BJ (cell line): ENCODE measurements around the gene TOGARAM2. TPM values are rescaled to one million over a fixed set of nuclear protein-coding genes. Genes with fewer than 3 reads are reported as not detected.

Experiments
- CTCF ChIA-PET: fragments of 350-600 bp; formaldehyde crosslinking; extraction: SDS; loops from one replicate; lab custom pipeline; 2021; ENCODE audit warnings: antibody characterized with exemption, inconsistent platforms; lab: Yijun Ruan, JAX
- POLR2A ChIA-PET: fragments of 300-600 bp; sonication (Branson Sonifier 250); formaldehyde crosslinking; extraction: SDS; loops from one replicate; lab custom pipeline; 2021; ENCODE audit warnings: antibody characterized with exemption; lab: Charles Lee
- DNase-seq: peaks from one replicate; pipeline ENCODE4 v3.0.0-alpha.2; 2011; ENCODE audit warnings: low read depth
- H3K27me3 ChIP-seq: 2 replicates; pipeline ENCODE4 v1.6.0; 2011; ENCODE audit warnings: low read length; ENCODE audit not compliant: control insufficient read depth, insufficient read depth
- H3K36me3 ChIP-seq: 2 replicates; pipeline ENCODE4 v1.5.1; 2011; ENCODE audit warnings: low read length; ENCODE audit not compliant: control insufficient read depth, insufficient read depth
- H3K4me3 ChIP-seq: 2 replicates; pipeline ENCODE4 v1.5.1; 2011; ENCODE audit warnings: low read depth, mild to moderate bottlenecking, control low read depth, low read length
- CTCF ChIP-seq: IDR thresholded peaks from 2 replicates; pipeline ENCODE4 v1.5.1; 2011; ENCODE audit warnings: low read depth, mild to moderate bottlenecking, control low read depth, inconsistent platforms, low read length, moderate library complexity; ENCODE audit not compliant: insufficient read depth
- polyA plus RNA-seq: library from polyadenylated mRNA; depleted of rRNA; stranded (reverse); fragments of >200 nt; gene quantifications from 2 replicates; pipeline ENCODE4 v1.2.3, GENCODE V29; 2011

The TOGARAM2 gene
- polyA plus RNA-seq, 1 experiment: 0.09 TPM

GRCh38 chr2:29000956-29001355 lies 19.9 kb downstream of the TOGARAM2 start:
- Histone ChIP-seq H3K36me3 (no peaks in the 10 kb centered on the region), H3K4me3 (no peak overlapping the region), H3K27me3 (no peaks in the 10 kb centered on the region)
- ChIA-PET CTCF (no interaction called here), POLR2A (no interaction called here)
- no peak for DNase-seq
- no peak for TF ChIP-seq CTCF

- no peak for DNase-seq
- ChIA-PET CTCF (no interaction called here), POLR2A (no interaction called here)
- no peaks in the 10 kb centered on the region for H3K36me3 ChIP-seq
- no peak for TF ChIP-seq CTCF
- H3K27me3 ChIP-seq: no peaks in the 10 kb centered on the region
- no peak overlapping the region for H3K4me3 ChIP-seq
Observed at GRCh38 chr2:29001806-29002205, 20.7 kb downstream of the TOGARAM2 start.

GRCh38 chr2:29004755-29005154 lies 23.7 kb downstream of the TOGARAM2 start:
- CTCF ChIA-PET: no interaction called here
- Histone ChIP-seq H3K4me3 (no peak overlapping the region), H3K27me3 (no peaks in the 10 kb centered on the region), H3K36me3 (no peaks in the 10 kb centered on the region)
- no peak for TF ChIP-seq CTCF
- POLR2A ChIA-PET: no interaction called here
- DNase-seq: no peak

GRCh38 chr2:29005331-29005730 lies 24.2 kb downstream of the TOGARAM2 start:
- H3K4me3 ChIP-seq: no peak overlapping the region
- TF ChIP-seq CTCF: no peak
- H3K27me3 ChIP-seq: no peaks in the 10 kb centered on the region
- H3K36me3 ChIP-seq: no peaks in the 10 kb centered on the region
- POLR2A ChIA-PET: no interaction called here
- CTCF ChIA-PET: no interaction called here
- no peak for DNase-seq

- Histone ChIP-seq H3K4me3 (no peak overlapping the region), H3K36me3 (no peaks in the 10 kb centered on the region), H3K27me3 (no peaks in the 10 kb centered on the region)
- TF ChIP-seq CTCF: no peak
- ChIA-PET CTCF (no interaction called here), POLR2A (no interaction called here)
- DNase-seq: no peak
Observed at GRCh38 chr2:29006092-29006979, 25.2 kb downstream of the TOGARAM2 start.
